HG02642 (cell line): ENCODE measurements around the gene ABCA1.

Experiments used
- ATAC-seq: cut with Tn5 transposase; IDR thresholded peaks from one replicate; pipeline ENCODE4 v1.9.1; 2021; ENCODE audit warnings: mild to moderate bottlenecking; ENCODE audit not compliant: unreplicated experiment, poor library complexity

Gene ABCA1

DNA sequence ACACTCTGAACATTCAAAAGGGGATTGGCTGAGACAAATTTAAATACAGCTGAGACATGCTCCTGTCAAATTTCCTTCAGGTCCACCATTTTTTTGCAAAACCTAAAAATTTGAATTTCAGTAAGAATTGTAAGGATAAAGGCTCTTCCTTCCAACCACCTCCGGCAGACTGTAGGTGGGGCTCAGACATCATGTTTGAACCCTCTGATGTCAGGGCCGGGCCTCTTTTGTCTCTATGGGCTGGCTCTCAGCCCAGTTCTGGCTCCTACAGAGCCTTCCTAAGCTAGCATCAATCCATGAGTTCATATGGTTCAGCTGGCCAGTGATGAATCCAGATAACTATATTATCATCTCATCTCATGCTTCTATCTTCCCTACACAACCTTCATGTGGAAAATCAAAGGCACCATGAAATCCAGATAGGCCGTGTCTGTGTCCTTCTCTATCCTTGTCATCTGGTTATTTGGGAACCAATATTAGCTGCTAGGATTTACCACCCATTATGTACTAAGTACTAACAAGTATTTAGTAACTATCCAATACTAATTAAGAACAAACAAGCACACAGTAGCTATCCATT, 119.8 kb downstream of the ABCA1 start:
- ATAC-seq: no peak

DNA sequence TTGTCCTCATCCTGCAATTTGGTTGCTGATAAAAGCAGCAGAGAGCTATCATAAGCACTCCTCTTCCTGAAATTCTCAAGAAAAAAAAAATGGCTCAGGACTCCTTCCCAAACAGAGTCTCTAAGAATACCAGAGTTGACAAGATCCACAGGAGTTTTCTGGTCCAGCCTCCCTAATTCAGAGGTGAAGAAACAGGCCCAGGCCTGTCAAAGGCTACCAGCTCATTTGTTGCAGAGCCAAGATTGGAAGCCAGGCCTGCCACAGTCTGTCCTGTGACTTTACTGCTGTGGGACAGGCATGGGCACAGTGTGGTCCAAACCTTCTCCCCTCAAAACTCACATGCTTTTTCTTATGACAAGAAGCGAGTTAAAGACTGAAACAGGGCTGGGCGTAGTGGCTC, 122.5 kb downstream of the ABCA1 start:
- ATAC-seq: no peak

DNA sequence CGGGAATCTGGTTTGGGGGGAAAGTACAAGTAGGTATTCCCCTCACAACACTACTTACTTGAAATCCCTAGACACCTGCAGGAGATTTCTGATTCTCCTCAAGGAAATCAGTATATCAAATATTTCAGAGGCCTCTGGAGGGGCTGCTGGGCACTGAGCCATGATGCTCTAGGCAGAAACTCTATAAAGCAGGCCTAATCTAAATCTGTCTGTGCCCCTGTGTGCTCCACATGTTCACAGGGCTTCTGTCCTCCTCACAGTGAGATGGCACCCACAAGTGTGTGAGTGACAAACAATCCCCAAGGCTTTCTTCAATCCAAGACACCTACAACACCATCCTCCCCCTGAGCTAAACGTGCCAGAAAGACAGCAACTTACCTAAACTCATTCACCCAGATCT, 125.0 kb downstream of the ABCA1 start:
- ATAC-seq: no peak

DNA sequence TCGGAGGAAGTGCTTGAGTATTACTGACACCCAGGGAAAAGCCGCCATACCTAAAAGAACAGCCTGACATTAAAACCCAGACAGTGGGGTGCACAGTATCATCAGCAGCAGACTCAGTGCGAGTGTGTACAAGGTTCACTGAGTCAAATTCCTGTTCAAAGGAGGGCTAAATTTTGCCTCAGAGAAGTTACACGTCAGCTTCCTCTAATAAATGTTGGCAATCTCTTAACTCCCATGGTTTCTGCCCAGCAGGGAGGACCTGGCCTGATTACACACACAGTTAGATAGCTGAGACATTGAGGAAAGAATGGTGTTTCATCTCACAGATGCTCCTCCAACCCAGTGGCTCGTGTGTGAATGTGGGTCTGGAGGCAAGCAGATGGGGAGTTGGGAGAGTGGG, 125.8 kb downstream of the ABCA1 start:
- no peak for ATAC-seq

DNA sequence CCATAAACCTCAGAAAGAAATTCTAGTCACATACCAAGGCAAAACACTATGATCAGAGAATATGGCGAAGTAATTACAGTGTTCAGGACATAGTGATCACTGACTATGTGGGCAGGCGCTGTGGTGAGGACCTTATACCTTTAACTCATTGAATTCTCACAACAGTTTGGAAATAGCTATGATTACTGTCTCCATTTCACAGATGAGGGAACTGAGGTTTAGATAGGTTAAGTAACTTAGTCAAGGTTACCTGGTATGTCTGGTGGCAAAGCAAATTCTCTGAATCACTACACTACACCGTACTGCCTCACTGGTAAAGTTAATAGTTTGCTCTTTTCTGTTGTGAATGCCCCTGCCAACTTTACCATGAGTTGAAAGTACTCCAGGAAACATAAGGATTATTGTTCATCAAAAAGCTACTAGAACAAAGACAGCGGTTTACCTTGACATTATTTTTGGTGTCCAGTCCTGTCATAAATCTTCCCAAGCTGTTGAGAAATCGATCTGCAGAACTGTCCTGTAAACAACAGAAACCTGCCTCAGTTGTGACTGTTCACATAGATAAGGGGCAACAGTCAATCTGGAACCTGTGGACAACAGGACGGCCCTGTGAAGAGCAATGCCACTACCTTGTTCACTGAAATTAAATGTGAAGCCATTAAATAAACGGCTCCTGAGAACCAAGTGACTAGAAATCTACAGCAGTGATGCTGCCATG, 127.7 kb downstream of the ABCA1 start:
- ATAC-seq: no peak

DNA sequence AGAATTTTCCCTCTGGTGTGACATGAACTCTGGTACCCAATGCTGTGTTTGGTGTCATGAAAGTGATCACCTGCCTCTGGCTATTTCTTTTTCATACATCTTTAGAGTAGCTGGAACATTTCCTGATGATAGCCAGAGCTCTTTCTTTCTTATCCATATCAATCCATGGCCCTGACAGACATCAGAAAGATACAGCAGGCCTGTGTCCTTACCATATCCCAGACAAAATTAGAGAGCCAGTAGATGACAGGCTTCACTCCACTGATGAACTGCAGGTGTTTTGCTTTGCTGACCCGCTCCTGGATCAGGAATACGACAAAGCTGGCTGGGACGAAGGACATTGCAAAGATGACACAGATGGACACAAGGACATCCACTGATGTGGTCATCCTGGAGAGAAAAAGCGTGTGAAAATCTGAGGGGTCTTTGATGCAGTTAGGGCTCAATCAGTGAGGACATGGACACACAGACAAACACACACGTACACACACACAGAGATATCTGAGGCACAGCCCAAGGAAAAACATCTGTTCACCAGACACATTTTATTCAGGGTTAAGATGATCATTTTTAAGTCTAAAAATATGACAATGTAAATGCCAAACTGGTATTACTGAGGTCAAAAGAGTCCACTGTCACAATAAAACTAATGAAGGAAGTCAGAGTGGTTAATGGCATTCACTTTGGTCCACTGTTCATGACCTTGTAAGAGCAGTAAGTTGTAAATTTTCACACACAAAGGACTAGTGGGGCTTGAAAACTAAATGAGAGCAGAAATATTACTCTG, 129.6 kb downstream of the ABCA1 start:
- no peak for ATAC-seq

DNA sequence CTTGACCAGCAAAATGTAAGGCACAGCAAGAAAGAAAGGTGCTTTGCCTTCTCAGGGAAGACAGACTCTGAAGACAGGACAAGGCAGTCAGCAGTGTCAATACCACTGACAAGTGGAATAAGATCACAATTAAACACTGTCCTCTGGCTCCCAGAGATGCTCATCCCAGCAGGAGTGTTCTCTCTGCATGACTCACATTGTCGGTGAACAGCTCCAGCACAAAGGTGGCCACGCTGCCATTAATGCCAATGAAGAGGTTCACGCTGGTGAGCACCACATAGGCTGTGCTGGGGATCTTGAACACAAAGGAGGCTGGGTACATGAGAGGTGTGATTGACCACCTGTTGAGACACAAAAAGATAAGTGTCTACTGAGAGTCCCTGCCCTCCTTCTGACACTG, 132.1 kb downstream of the ABCA1 start:
- ATAC-seq: no peak

DNA sequence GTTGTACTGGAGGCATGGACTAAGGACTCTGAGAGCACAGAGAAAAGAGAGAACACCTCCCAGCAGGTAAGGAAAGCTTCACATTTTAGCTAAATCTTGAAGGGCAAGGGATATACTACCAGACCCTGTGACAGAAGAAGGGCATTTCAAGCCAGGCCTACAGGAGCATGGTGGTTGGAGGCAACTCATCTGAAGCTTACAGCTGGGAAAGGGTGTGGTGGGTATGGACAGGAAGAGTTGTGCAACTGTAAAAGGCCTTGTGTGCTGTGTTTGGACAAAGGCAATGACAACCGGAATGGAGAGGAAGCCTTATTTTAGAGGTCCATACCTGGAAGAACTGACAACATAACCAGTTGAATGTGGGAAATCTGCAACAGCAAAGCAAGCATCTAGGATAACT, 132.9 kb downstream of the ABCA1 start:
- no peak for ATAC-seq

DNA sequence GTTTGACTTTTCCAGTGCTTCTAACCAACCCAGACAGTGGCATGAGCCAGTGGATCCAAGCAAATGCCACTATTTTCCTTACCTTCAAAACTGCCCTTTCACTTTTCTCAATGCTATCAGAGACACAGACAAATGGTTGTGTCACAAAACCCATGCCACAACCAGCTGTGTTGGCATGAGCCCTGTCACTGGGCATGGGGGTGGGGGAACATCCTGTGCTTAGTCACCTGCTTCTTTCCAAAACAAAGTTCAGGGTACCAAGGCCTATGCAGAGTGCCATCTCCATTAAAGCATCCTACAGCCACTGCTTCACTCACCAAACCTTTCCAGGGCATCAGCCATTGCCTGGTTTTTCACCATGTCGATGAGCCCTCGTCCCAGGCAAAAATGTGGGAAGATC, 133.9 kb downstream of the ABCA1 start:
- no peak for ATAC-seq

DNA sequence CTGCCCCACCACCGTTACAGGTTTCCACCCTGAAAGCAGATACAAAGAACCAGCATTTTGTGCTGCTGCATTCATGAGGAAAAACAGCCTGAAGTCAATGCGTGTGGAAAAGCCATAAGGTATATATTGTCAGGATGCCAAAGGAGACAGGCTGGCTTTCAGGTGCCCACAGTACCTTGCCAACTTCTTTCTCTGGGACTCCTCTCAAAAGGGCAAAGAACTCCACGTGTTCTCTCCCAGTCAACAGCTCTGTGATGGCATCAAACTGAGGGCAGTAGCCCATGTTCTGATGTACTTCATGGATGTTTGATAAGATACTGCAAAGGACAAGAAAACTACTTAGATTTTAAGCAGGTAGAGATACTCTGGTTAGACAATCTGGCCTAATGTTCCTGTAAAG, 139.7 kb downstream of the ABCA1 start:
- no peak for ATAC-seq

DNA sequence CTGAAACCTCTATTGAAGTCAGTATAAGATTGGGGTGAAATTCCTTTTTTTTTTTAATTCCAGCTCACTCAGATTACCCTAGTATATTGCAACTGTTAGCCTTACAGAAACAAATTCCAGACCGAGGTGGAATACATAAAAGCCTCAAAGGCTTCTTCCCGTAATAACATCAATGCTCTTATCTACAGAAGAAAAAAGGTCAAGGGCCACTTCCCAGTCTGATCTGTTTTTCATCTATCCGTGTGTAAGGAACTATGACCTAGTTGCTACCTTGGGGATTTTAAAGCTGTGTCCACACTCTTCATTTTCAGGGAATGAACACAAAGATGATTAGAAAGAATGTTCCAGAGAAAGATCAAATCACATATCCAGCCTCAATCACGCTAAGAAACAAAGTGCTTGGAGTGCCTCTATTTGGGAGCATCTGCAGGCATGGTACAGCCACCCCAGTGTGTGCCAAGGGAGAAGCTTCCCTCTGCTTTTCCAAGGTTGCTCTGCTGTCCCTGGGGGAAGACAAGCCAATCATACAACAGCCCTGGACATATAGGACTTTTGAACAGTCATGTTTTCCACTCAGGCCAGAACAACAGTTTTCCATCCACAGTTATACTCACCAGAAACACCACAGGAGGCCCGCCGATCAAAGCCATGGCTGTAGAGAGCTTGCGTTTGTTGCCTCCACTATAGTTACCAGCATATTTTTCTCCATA, 140.5 kb downstream of the ABCA1 start:
- ATAC-seq: no peak

DNA sequence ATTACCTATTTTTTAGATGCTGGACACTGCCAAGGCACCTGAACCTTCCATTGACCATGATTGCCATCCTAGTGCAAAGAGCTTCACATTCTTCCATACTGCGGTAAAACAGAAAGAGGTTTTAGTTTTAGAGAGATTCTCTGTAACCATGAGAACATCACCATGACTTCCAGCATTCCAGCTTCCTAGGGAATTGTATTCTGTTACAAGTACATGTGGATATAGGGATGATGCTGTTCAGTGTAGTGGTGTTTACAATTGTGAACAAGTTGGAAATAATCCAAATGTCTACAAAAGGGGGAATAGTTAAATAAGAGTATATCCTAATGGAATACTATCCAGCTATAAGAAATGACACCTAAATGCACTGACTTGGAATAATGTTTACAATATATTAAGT, 141.7 kb downstream of the ABCA1 start:
- no peak for ATAC-seq

DNA sequence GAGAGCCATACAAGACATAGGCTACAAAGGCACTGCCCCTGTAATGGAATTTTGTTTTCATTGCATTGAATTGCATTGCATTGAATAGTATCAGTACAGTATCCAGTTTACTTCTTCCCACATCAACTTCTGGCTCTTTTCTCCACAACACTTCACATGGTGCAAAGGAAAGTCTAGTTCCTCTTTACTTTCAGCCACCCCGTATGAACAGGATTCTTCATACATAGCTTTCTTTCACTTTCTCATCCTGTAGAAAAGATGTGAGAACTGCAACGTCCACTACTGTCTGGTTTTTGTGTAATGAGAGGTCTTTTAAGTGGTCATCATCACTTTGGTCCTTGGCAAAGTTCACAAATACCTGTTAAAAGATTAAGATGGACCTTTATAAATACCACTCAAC, 143.9 kb downstream of the ABCA1 start:
- peak; percentile 69 for ATAC-seq

DNA sequence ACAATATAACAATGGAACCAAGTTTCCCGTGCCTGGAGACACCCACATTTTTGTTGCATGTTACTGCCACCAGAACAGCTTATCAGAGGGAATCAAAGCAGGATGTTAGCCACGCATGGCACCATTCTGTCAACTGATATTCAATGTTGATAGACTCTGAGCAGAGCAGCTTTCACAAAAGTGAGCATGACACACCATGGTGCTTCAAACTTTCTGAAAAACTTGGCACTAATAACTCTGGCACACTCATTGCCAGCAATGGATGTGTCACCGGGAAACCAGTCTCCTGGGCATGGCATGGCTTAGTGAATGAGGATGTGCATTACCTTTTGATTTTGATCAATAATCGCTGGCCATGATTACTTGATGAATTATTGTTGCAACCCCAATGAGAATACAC, 144.4 kb downstream of the ABCA1 start:
- ATAC-seq: no peak

DNA sequence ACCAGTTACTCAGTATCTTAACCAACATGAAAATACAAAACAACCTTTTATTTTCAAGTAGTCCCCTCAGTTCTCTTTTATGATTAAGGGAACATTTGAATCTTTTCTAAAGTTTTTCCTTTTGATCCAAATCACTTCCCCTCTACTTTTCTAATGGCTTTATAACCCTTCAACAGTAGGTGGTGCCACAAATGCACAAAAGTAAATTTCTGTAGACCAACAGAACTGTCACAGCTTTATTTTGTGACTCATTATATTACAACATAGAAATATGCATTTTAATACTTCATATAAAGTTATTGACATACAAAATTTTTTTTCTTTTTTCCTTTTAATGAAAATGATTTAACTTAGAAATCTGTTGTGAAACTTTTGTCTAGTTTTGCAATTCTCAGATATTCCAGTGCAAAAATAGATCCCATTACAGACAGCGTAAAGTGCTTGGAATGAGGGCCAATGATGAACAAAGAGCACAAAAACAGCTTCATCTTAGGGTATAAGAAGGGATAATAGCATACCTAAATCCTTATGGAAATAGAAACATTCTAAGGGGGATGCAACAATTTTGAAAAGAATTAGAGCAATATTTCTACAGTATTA, 147.1 kb downstream of the ABCA1 start:
- ATAC-seq: no peak

DNA sequence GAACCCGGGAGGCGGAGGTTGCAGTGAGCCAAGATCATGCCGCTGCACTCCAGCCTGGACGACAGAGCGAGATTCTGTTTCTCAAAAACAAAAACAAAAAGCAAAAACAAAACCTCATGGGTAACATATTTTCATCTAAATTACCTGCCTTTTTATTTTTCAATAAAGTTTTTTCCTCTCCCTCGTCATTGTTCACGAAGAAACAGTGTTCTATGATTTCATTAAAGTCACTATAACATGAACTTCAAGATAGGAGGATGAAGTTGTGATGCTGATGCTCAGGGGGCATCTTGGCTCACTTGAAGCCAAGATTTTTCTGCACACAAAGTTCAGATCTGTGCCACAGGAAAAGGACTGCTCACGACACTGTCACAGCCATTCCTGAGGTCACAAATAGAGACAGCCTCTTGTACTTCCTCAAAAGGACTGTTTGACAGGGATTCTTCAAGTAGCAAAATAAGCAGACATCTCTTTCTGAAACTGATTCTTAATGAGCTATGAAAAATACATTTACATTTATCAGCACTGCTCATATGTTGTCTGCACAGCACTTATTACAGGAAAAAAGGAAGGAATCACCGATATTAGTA, 147.9 kb downstream of the ABCA1 start:
- ATAC-seq: no peak

DNA sequence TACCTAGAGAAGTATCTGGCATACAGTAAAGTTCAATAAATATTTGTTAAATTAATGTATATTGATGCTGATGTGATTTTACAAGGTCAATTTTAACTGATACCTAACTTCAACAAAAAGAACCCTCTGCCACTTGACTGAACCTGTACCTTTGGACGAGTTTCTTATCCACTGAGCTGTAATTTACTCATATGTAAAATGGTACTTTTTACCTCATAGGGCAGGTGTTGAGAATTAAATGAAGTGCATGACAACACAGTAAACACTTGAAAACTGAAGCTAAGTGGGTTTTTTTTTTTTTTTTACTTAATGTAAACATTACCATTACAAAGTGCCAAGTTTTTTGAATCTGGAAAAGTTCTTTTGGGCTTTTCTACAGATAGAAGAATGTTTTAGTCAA, 148.6 kb downstream of the ABCA1 start:
- no peak for ATAC-seq

DNA sequence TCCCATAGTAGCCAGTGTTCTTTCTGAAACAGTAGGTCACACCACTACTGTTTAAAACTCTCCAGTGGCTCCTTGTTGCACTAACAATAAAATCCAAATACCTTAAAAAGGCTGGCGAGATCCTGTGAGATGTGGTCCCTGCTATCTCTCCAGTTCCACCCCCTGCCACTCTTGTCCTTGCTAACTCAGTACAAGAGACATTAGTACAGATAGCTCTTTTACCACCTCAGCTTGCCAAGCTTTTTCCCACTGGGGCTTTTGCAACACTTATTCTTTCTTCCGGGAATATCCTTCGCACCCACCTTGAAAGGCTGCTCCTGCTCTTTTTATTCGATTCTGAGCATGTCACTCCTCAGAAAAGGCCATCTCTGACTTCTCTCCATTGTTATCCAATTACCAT, 149.2 kb downstream of the ABCA1 start:
- no peak for ATAC-seq

DNA sequence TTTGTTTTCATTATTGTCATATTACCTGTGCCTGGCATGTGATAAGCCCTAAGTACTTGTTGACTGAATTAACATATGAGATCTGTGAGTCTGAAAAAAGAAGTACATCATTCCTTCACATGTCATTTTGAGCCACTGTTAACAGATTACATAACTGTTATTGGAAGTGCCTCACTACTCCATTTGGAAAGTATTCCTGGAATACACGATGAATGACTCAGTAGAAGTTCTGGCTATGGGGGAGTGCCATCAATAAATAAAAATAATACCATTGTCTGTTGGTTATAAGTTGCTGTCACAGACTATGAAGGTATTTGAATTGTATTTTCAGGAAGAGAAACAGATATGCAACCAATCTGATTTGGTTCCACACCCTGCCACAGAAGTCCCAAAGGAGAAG, 151.2 kb downstream of the ABCA1 start:
- ATAC-seq: no peak

DNA sequence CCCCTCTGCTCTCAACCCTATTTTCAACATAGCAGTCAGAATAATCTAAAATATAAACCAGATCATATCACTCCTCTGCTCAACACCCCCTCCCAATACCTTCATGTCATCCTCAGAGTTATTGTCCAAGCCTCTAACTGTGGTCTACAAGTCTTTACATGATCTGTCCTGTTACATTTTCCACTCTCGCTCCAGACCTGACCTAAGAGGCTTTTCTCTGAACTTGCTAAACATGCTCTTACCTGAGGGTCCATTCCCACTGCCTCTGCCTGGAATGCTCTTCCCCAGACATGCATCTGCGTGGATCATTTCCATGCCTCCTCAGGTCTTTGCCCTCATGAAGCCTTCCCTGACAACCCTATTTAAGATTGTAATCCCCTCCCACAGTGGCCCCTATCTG, 152.0 kb downstream of the ABCA1 start:
- ATAC-seq: peak; percentile 4
